ENCODE data around the gene ACTN1. TPM values are rescaled to one million over a fixed set of nuclear protein-coding genes. Genes with fewer than 3 reads are reported as not detected.

Gene ACTN1
- total and polyA plus RNA-seq, 3 donors from 2014 or later, result 51.0 to 82.3 (median 69.5) TPM

DNA sequence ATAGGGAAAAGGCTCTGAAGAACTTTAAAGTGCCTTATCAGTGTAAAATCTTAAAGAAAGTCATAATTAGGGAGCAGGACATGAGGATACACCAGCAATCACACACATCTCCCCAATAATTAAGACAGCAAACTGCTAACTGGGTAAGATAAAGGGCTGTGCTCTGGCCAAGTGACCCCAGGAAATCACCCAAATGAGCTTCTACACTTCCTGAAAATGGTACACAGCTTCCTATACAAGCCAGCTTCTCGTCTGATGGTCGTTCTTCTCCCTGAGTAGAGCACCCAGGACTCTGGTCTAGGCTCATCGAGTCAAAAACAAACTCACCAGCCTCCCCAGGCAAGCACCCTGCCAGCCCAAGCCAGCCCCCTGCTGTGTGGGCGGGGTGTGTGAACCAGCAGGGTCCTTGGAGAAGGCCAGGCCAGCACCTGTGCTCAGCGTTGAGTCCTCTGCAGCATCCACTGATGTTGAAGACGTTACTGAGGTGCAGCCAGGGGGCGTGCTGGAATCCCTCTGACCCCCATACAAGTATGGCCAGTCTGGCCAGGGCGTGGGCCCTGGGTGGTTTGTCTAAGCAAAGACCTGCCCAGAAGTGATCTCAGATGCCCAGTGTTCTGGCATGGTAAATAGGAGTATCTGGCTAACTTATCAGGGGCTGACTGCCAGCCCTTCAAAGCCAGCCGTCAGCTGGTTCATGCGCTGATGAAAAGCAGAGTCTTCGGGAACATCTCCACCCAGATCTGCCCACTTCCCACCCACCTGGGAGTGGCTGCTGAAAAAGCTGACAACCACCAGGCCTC is 41.4 kb downstream of the ACTN1 start:
- H3K9me3 ChIP-seq, result no peaks in the 10 kb centered on the region
- intact Hi-C loops (cut with DNase I; ENCODE audit: low total_unique reads), result no loop called here
- no peak for DNase-seq
- no peak overlapping the region for H3K4me3 ChIP-seq
- H3K4me1 ChIP-seq, result peaks cover 34% of the 10 kb centered on the region
- WGBS, 2 donors, result 70 to 87% methylated on average over 7 to 11 of the region's 11 CpGs
- no peaks in the 10 kb centered on the region for H3K27me3 ChIP-seq
- TF ChIP-seq POLR2A (IDR thresholded peaks at IDR 0.05), result no peak
- no peak for TF ChIP-seq CTCF (IDR thresholded peaks at IDR 0.05)
- H3K36me3 ChIP-seq (ENCODE audit: low read depth, missing control alignments), result no peaks in the 10 kb centered on the region
- peak overlapping the region in 1 of 2 donors; percentile 77 for H3K27ac ChIP-seq

DNA sequence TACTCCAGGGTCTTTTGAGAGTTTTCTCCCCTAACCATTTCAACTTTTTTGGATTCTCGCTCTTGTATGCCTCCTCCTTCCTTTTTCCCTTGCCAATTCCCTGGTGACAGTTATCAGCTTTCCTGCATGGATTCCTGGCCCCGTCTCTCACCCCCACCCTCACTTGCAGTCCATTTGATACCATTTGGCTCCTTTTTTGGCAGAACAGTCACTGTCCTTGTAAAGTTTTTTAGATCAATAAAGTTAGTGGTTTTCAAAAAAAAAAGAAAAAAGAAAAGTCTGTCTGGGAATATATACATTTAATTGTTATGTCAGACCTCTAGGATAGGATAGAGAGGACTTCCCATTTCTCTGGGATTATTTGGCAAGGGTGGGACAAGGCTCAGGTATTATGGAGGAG is 42.1 kb downstream of the ACTN1 start:
- Histone ChIP-seq H3K36me3 (ENCODE audit: low read depth, missing control alignments) (no peaks in the 10 kb centered on the region), H3K27me3 (no peaks in the 10 kb centered on the region), H3K27ac (peak overlapping the region; percentile 27 to 77), H3K4me3 (no peak overlapping the region), H3K4me1 (peaks cover 34% of the 10 kb centered on the region), H3K9me3 (no peaks in the 10 kb centered on the region)
- no peak for DNase-seq
- TF ChIP-seq POLR2A (IDR thresholded peaks at IDR 0.05), result no peak
- TF ChIP-seq CTCF (IDR thresholded peaks at IDR 0.05), result no peak
- 62 to 71% methylated on average over 2 of the region's 2 CpGs for WGBS, 2 donors
- intact Hi-C loops (cut with DNase I; ENCODE audit: low total_unique reads), result no loop called here

DNA sequence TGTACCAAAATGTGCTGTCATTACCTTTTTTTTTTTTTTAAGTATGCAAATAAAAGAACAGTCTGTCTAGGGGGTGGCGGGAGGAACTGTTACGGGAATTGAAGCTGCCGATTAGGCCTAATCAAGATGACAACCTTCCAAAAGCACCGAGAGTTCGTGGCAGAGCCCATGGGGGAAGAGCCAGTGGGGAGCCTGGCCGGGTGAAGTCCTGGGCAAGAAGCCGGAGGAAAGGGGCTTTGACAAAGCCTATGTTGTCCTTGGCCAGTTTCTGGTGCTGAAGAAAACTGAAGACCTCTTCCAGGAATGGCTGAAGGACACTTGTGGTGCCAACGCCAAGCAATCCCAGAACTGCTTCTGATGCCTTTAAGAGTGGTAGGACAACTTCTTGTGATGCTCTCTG is 42.6 kb downstream of the ACTN1 start:
- H3K4me3 ChIP-seq, result no peak overlapping the region
- peak overlapping the region; percentile 27 to 77 for H3K27ac ChIP-seq
- 33 to 39% methylated on average over 8 of the region's 8 CpGs for WGBS, 2 donors
- TF ChIP-seq POLR2A (IDR thresholded peaks at IDR 0.05) (no peak), CTCF (IDR thresholded peaks at IDR 0.05) (no peak)
- no peak for DNase-seq
- no peaks in the 10 kb centered on the region for H3K27me3 ChIP-seq
- intact Hi-C loops (cut with DNase I; ENCODE audit: low total_unique reads), result no loop called here
- peaks cover 34% of the 10 kb centered on the region for H3K4me1 ChIP-seq
- H3K36me3 ChIP-seq (ENCODE audit: low read depth, missing control alignments), result no peaks in the 10 kb centered on the region
- no peaks in the 10 kb centered on the region for H3K9me3 ChIP-seq

- Histone ChIP-seq H3K27ac (peak overlapping the region; percentile 27 to 77), H3K9me3 (no peaks in the 10 kb centered on the region), H3K27me3 (no peaks in the 10 kb centered on the region), H3K4me3 (no peak overlapping the region), H3K4me1 (peaks cover 34% of the 10 kb centered on the region), H3K36me3 (ENCODE audit: low read depth, missing control alignments) (no peaks in the 10 kb centered on the region)
- intact Hi-C loops (cut with DNase I; ENCODE audit: low total_unique reads), result no loop called here
- 43 to 66% methylated on average over 6 of the region's 6 CpGs for WGBS, 2 donors
- peak; percentile 34 for DNase-seq
- TF ChIP-seq POLR2A (IDR thresholded peaks at IDR 0.05) (no peak), CTCF (IDR thresholded peaks at IDR 0.05) (no peak)
These were observed 43.3 kb downstream of the ACTN1 start for GRCh38 chr14:68935761-68936214.

- 92% methylated on average over 9 of the region's 9 CpGs for WGBS, 2 donors
- TF ChIP-seq CTCF (IDR thresholded peaks at IDR 0.05), result no peak
- no peak for TF ChIP-seq POLR2A (IDR thresholded peaks at IDR 0.05)
- no peaks in the 10 kb centered on the region for H3K9me3 ChIP-seq
- H3K4me1 ChIP-seq, result peaks cover 22% of the 10 kb centered on the region
- DNase-seq, result no peak
- H3K27ac ChIP-seq, result no peak overlapping the region
- intact Hi-C loops (cut with DNase I; ENCODE audit: low total_unique reads), result no loop called here
- no peaks in the 10 kb centered on the region for H3K27me3 ChIP-seq
- no peak overlapping the region for H3K4me3 ChIP-seq
- H3K36me3 ChIP-seq (ENCODE audit: low read depth, missing control alignments), result no peaks in the 10 kb centered on the region
These were observed 45.0 kb downstream of the ACTN1 start for GRCh38 chr14:68934066-68934465.
